ENCODE results near the gene SPNS2.

- TF ChIP-seq CTCF (conservative IDR thresholded peaks at IDR 0.05), result no peak
- TF ChIP-seq EZH2 (IDR thresholded peaks at IDR 0.05; ENCODE audit: low read depth), result no peak
Observed at GRCh38 chr17:4548721-4549531, 50.2 kb downstream of the SPNS2 start.

Measured in PC-9 (cell line).